Measurements from ENCODE around the gene RPTOR.
A peak's percentile ranks its signal among the peaks of the same experiment; 100 is the strongest.

RPTOR gene

GRCh38 chr17:80701730-80702129, 157.1 kb downstream of the RPTOR start:
- no CpG with 5 or more reads among the region's 9 CpGs for WGBS, 2 donors (ENCODE audit: extremely low coverage in 2 of 2, insufficient read length in 2 of 2, insufficient replicate concordance in 1 of 2)
- H4K91ac ChIP-seq (ENCODE audit: low read depth, low read length, poor library complexity), result no peak overlapping the region
- H3K27me3 ChIP-seq (ENCODE audit: control insufficient read depth in 3 of 3, insufficient read depth in 3 of 3, low read depth in 1 of 3, low read length in 3 of 3), result no peaks in the 10 kb centered on the region
- no peak overlapping the region for H2BK120ac ChIP-seq (ENCODE audit: low read depth, low read length)
- no peak overlapping the region for H2BK5ac ChIP-seq (ENCODE audit: low read length)
- no peak overlapping the region for H3K4me2 ChIP-seq (ENCODE audit: insufficient read depth, low read length, poor library complexity, severe bottlenecking)
- no peak overlapping the region for H3K23ac ChIP-seq (ENCODE audit: low read depth, low read length, poor library complexity)
- no peak overlapping the region for H3K18ac ChIP-seq (ENCODE audit: low read length)
- H4K8ac ChIP-seq (ENCODE audit: low read depth, low read length), result no peak overlapping the region
- H2AFZ ChIP-seq (ENCODE audit: low read length), result no peak overlapping the region
- no peak overlapping the region for H2BK15ac ChIP-seq (ENCODE audit: low read length)
- H3K9ac ChIP-seq (ENCODE audit: low read depth, low read length, poor library complexity), result no peak overlapping the region
- no peak for DNase-seq (ENCODE audit: low spot score)
- no peak overlapping the region for H3K4ac ChIP-seq (ENCODE audit: low read length)
- H3K27ac ChIP-seq (replicated peaks; ENCODE audit: low read length), result no peak overlapping the region
- peak overlapping the region; percentile 15 for H3K14ac ChIP-seq (ENCODE audit: low read length)
- no peaks in the 10 kb centered on the region for H3K36me3 ChIP-seq (replicated peaks in 1 of 2; ENCODE audit: control insufficient read depth in 2 of 2, insufficient read depth in 2 of 2, low read length in 2 of 2)
- H3K79me1 ChIP-seq (ENCODE audit: low read depth, low read length), result peaks cover 1% of the 10 kb centered on the region
- H3K9me3 ChIP-seq (replicated peaks in 1 of 2; ENCODE audit: control insufficient read depth in 2 of 2, insufficient read depth in 1 of 2, low read depth in 1 of 2, low read length in 2 of 2), result peaks cover 0 to 3% of the 10 kb centered on the region in 2 donors
- H2BK12ac ChIP-seq (ENCODE audit: low read length), result no peak overlapping the region
- H3K4me3 ChIP-seq (ENCODE audit: low read length in 2 of 2), result no peak overlapping the region
- no peak overlapping the region for H2AK5ac ChIP-seq (ENCODE audit: low read depth, low read length)
- H3K4me1 ChIP-seq (ENCODE audit: control insufficient read depth in 2 of 2, insufficient read depth in 1 of 2, low read depth in 1 of 2, low read length in 2 of 2), result peaks cover 15 to 19% of the 10 kb centered on the region in 2 donors

- H3K9me3 ChIP-seq (replicated peaks in 1 of 2; ENCODE audit: control insufficient read depth in 2 of 2, insufficient read depth in 1 of 2, low read depth in 1 of 2, low read length in 2 of 2), result peaks cover 0 to 3% of the 10 kb centered on the region in 2 donors
- no peak overlapping the region for H3K27ac ChIP-seq (replicated peaks; ENCODE audit: low read length)
- H3K23ac ChIP-seq (ENCODE audit: low read depth, low read length, poor library complexity), result no peak overlapping the region
- no peak overlapping the region for H2BK5ac ChIP-seq (ENCODE audit: low read length)
- WGBS, 2 donors (ENCODE audit: extremely low coverage in 2 of 2, insufficient read length in 2 of 2, insufficient replicate concordance in 1 of 2), result no CpG with 5 or more reads among the region's 18 CpGs
- no peaks in the 10 kb centered on the region for H3K27me3 ChIP-seq (ENCODE audit: control insufficient read depth in 3 of 3, insufficient read depth in 3 of 3, low read depth in 1 of 3, low read length in 3 of 3)
- no peak overlapping the region for H3K4me2 ChIP-seq (ENCODE audit: insufficient read depth, low read length, poor library complexity, severe bottlenecking)
- H2AK5ac ChIP-seq (ENCODE audit: low read depth, low read length), result no peak overlapping the region
- no peak for DNase-seq (ENCODE audit: low spot score)
- no peak overlapping the region for H3K9ac ChIP-seq (ENCODE audit: low read depth, low read length, poor library complexity)
- H2BK120ac ChIP-seq (ENCODE audit: low read depth, low read length), result no peak overlapping the region
- peaks cover 15 to 18% of the 10 kb centered on the region in 2 donors for H3K4me1 ChIP-seq (ENCODE audit: control insufficient read depth in 2 of 2, insufficient read depth in 1 of 2, low read depth in 1 of 2, low read length in 2 of 2)
- H2BK15ac ChIP-seq (ENCODE audit: low read length), result no peak overlapping the region
- H3K4me3 ChIP-seq (ENCODE audit: low read length in 2 of 2), result no peak overlapping the region
- H3K4ac ChIP-seq (ENCODE audit: low read length), result no peak overlapping the region
- no peaks in the 10 kb centered on the region for H3K79me1 ChIP-seq (ENCODE audit: low read depth, low read length)
- no peak overlapping the region for H3K18ac ChIP-seq (ENCODE audit: low read length)
- no peak overlapping the region for H2AFZ ChIP-seq (ENCODE audit: low read length)
- no peak overlapping the region for H3K14ac ChIP-seq (ENCODE audit: low read length)
- H3K36me3 ChIP-seq (replicated peaks in 1 of 2; ENCODE audit: control insufficient read depth in 2 of 2, insufficient read depth in 2 of 2, low read length in 2 of 2), result no peaks in the 10 kb centered on the region
- no peak overlapping the region for H4K91ac ChIP-seq (ENCODE audit: low read depth, low read length, poor library complexity)
- H4K8ac ChIP-seq (ENCODE audit: low read depth, low read length), result no peak overlapping the region
- no peak overlapping the region for H2BK12ac ChIP-seq (ENCODE audit: low read length)
Measured at GRCh38 chr17:80702315-80703141, 157.9 kb downstream of the RPTOR start.

- WGBS, 2 donors (ENCODE audit: extremely low coverage in 2 of 2, insufficient read length in 2 of 2, insufficient replicate concordance in 1 of 2), result no CpG with 5 or more reads among the region's 9 CpGs
- Histone ChIP-seq H3K4me2 (ENCODE audit: insufficient read depth, low read length, poor library complexity, severe bottlenecking) (no peak overlapping the region), H3K4ac (ENCODE audit: low read length) (no peak overlapping the region), H3K9ac (ENCODE audit: low read depth, low read length, poor library complexity) (no peak overlapping the region), H4K91ac (ENCODE audit: low read depth, low read length, poor library complexity) (no peak overlapping the region), H2AK5ac (ENCODE audit: low read depth, low read length) (no peak overlapping the region), H3K4me1 (ENCODE audit: control insufficient read depth in 2 of 2, insufficient read depth in 1 of 2, low read depth in 1 of 2, low read length in 2 of 2) (peaks cover 15% of the 10 kb centered on the region in 2 donors), H3K79me1 (ENCODE audit: low read depth, low read length) (peaks cover 2% of the 10 kb centered on the region), H3K4me3 (ENCODE audit: low read length in 2 of 2) (no peak overlapping the region), H2BK12ac (ENCODE audit: low read length) (no peak overlapping the region), H3K23ac (ENCODE audit: low read depth, low read length, poor library complexity) (no peak overlapping the region), H3K27ac (replicated peaks; ENCODE audit: low read length) (no peak overlapping the region), H3K9me3 (replicated peaks in 1 of 2; ENCODE audit: control insufficient read depth in 2 of 2, insufficient read depth in 1 of 2, low read depth in 1 of 2, low read length in 2 of 2) (peaks cover 0 to 3% of the 10 kb centered on the region in 2 donors), H2BK15ac (ENCODE audit: low read length) (no peak overlapping the region), H4K8ac (ENCODE audit: low read depth, low read length) (no peak overlapping the region), H2AFZ (ENCODE audit: low read length) (no peak overlapping the region), H3K27me3 (ENCODE audit: control insufficient read depth in 3 of 3, insufficient read depth in 3 of 3, low read depth in 1 of 3, low read length in 3 of 3) (no peaks in the 10 kb centered on the region), H3K14ac (ENCODE audit: low read length) (no peak overlapping the region), H3K36me3 (replicated peaks in 1 of 2; ENCODE audit: control insufficient read depth in 2 of 2, insufficient read depth in 2 of 2, low read length in 2 of 2) (peaks cover 3 to 4% of the 10 kb centered on the region in 2 donors), H3K18ac (ENCODE audit: low read length) (no peak overlapping the region), H2BK120ac (ENCODE audit: low read depth, low read length) (no peak overlapping the region), H2BK5ac (ENCODE audit: low read length) (no peak overlapping the region)
- DNase-seq (ENCODE audit: low spot score), result no peak
Measured at GRCh38 chr17:80703142-80703478, 158.5 kb downstream of the RPTOR start.

GRCh38 chr17:80704381-80704819, 159.8 kb downstream of the RPTOR start:
- Histone ChIP-seq H3K4me1 (ENCODE audit: control insufficient read depth in 2 of 2, insufficient read depth in 1 of 2, low read depth in 1 of 2, low read length in 2 of 2) (peaks cover 7 to 12% of the 10 kb centered on the region in 2 donors), H2BK15ac (ENCODE audit: low read length) (no peak overlapping the region), H3K27ac (replicated peaks; ENCODE audit: low read length) (no peak overlapping the region), H3K4ac (ENCODE audit: low read length) (no peak overlapping the region), H3K4me2 (ENCODE audit: insufficient read depth, low read length, poor library complexity, severe bottlenecking) (no peak overlapping the region), H3K79me1 (ENCODE audit: low read depth, low read length) (peaks cover 2% of the 10 kb centered on the region), H4K91ac (ENCODE audit: low read depth, low read length, poor library complexity) (no peak overlapping the region), H3K14ac (ENCODE audit: low read length) (no peak overlapping the region), H3K18ac (ENCODE audit: low read length) (no peak overlapping the region), H3K27me3 (ENCODE audit: control insufficient read depth in 3 of 3, insufficient read depth in 3 of 3, low read depth in 1 of 3, low read length in 3 of 3) (no peaks in the 10 kb centered on the region), H2BK12ac (ENCODE audit: low read length) (no peak overlapping the region), H2AK5ac (ENCODE audit: low read depth, low read length) (no peak overlapping the region), H3K9ac (ENCODE audit: low read depth, low read length, poor library complexity) (no peak overlapping the region), H4K8ac (ENCODE audit: low read depth, low read length) (no peak overlapping the region), H3K36me3 (replicated peaks in 1 of 2; ENCODE audit: control insufficient read depth in 2 of 2, insufficient read depth in 2 of 2, low read length in 2 of 2) (peaks cover 4 to 10% of the 10 kb centered on the region in 2 donors), H2BK120ac (ENCODE audit: low read depth, low read length) (no peak overlapping the region), H3K9me3 (replicated peaks in 1 of 2; ENCODE audit: control insufficient read depth in 2 of 2, insufficient read depth in 1 of 2, low read depth in 1 of 2, low read length in 2 of 2) (peaks cover 0 to 3% of the 10 kb centered on the region in 2 donors), H2BK5ac (ENCODE audit: low read length) (no peak overlapping the region), H3K23ac (ENCODE audit: low read depth, low read length, poor library complexity) (no peak overlapping the region), H3K4me3 (ENCODE audit: low read length in 2 of 2) (no peak overlapping the region), H2AFZ (ENCODE audit: low read length) (no peak overlapping the region)
- WGBS, 2 donors (ENCODE audit: extremely low coverage in 2 of 2, insufficient read length in 2 of 2, insufficient replicate concordance in 1 of 2), result no CpG with 5 or more reads among the region's 3 CpGs
- DNase-seq (ENCODE audit: low spot score), result no peak

Measured in neuronal stem cell (in vitro differentiated cells).